ENCODE results near the gene KCTD7. TPM values are rescaled to one million over a fixed set of nuclear protein-coding genes. Genes with fewer than 3 reads are reported as not detected.

The KCTD7 gene
- total and polyA plus RNA-seq, 2 of the 13 experiments (the other 11 are each of a cell fraction or from before 2014, with no cell fraction given) = 7.3 to 13.5 TPM

GRCh38 chr7:66627881-66628360 is 760 bp upstream of the KCTD7 start (continued):
- TF ChIP-seq CSRNP2 (CRISPR knock-in tag; conservative IDR thresholded peaks at IDR 0.05; ENCODE audit: low read depth) = no peak
- TF ChIP-seq ZBTB7B (CRISPR knock-in tag; IDR thresholded peaks at IDR 0.05) = peak; percentile 16; the same call in 1 of the 2 replicates
- TF ChIP-seq RFX3 (CRISPR knock-in tag; IDR thresholded peaks at IDR 0.05) = no peak
- TF ChIP-seq STAT6 (CRISPR knock-in tag; IDR thresholded peaks at IDR 0.05; ENCODE audit: borderline replicate concordance) = no peak
- TF ChIP-seq GABPB1 (CRISPR knock-in tag; IDR thresholded peaks at IDR 0.05) = no peak
- no peak for TF ChIP-seq ZBTB10 (CRISPR knock-in tag; IDR thresholded peaks at IDR 0.05; ENCODE audit: borderline replicate concordance)
- no peak for TF ChIP-seq NFYC (CRISPR knock-in tag; IDR thresholded peaks at IDR 0.05)
- no peak for TF ChIP-seq XBP1 (CRISPR knock-in tag; IDR thresholded peaks at IDR 0.05)
- 0 out of 2 replicates have a peak, but pooled peaks have one; percentile 11 for TF ChIP-seq ZNF704 (CRISPR knock-in tag; IDR thresholded peaks at IDR 0.05; ENCODE audit: borderline replicate concordance)
- TF ChIP-seq HNF4G (IDR thresholded peaks at IDR 0.05; ENCODE audit: borderline replicate concordance, low read depth, low read length) = 0 out of 2 replicates have a peak, but pooled peaks have one; percentile 6
- 0 out of 2 replicates have a peak, but pooled peaks have one; percentile 24 for TF ChIP-seq HNF4G (CRISPR knock-in tag; IDR thresholded peaks at IDR 0.05; ENCODE audit: borderline replicate concordance, low read depth)
- no peak for TF ChIP-seq CC2D1A (CRISPR knock-in tag; IDR thresholded peaks at IDR 0.05)
- TF ChIP-seq ZNF737 (CRISPR knock-in tag; IDR thresholded peaks at IDR 0.05; ENCODE audit: borderline replicate concordance) = 0 out of 2 replicates have a peak, but pooled peaks have one; percentile 36
- no peak for TF ChIP-seq ZNF580 (CRISPR knock-in tag; IDR thresholded peaks at IDR 0.05; ENCODE audit: borderline replicate concordance, low read depth)
- no peak for TF ChIP-seq PLRG1 (conservative IDR thresholded peaks at IDR 0.05)
- TF ChIP-seq ZBTB4 (CRISPR knock-in tag; IDR thresholded peaks at IDR 0.05; ENCODE audit: borderline replicate concordance) = no peak
- TF ChIP-seq ZNF709 (CRISPR knock-in tag; IDR thresholded peaks at IDR 0.05) = no peak

Data from HepG2 (cell line).